Measurements from ENCODE around the gene QRSL1. TPM values are rescaled to one million over a fixed set of nuclear protein-coding genes. Genes with fewer than 3 reads are reported as not detected.

Gene QRSL1
- total RNA-seq, 1 donor from 2014 or later = 18.4 TPM

GRCh38 chr6:106667022-106667402, 37.6 kb downstream of the QRSL1 start:
- no peak overlapping the region for H3K4me3 ChIP-seq (ENCODE audit: low read depth, low read length)
- TF ChIP-seq CTCF (IDR thresholded peaks at IDR 0.05; ENCODE audit: insufficient read depth, low read length, poor library complexity, severe bottlenecking) = no peak
- DNase-seq (ENCODE audit: low read depth) = no peak
- no peaks in the 10 kb centered on the region for H3K36me3 ChIP-seq (ENCODE audit: control insufficient read depth, insufficient read depth, low read length)
- H3K27me3 ChIP-seq (ENCODE audit: control insufficient read depth, insufficient read depth, low read length) = no peaks in the 10 kb centered on the region

DNA sequence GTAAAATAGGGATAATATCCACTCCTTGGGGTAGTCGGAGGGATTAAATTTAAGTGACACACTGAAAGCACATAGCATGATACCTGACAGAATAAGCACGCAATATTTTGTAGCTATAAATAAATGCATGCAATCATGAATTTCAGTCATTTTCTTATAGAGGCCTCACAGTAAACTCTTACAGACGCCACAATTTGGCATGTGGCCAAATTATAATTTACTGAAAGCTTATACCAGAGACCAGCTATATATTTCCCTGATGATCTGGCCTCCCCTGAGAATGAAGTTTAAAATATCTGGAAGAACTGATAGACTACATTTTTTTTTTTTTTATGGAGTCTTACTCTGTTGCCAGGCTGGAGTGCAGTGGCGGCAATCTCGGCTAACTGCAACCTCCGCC, 40.9 kb downstream of the QRSL1 start:
- DNase-seq (ENCODE audit: low read depth) = no peak
- H3K36me3 ChIP-seq (ENCODE audit: control insufficient read depth, insufficient read depth, low read length) = no peaks in the 10 kb centered on the region
- H3K27me3 ChIP-seq (ENCODE audit: control insufficient read depth, insufficient read depth, low read length) = no peaks in the 10 kb centered on the region
- H3K4me3 ChIP-seq (ENCODE audit: low read depth, low read length) = no peak overlapping the region
- TF ChIP-seq CTCF (IDR thresholded peaks at IDR 0.05; ENCODE audit: insufficient read depth, low read length, poor library complexity, severe bottlenecking) = no peak

GRCh38 chr6:106671651-106672050, 42.3 kb downstream of the QRSL1 start:
- no peaks in the 10 kb centered on the region for H3K36me3 ChIP-seq (ENCODE audit: control insufficient read depth, insufficient read depth, low read length)
- no peak for DNase-seq (ENCODE audit: low read depth)
- no peak overlapping the region for H3K4me3 ChIP-seq (ENCODE audit: low read depth, low read length)
- TF ChIP-seq CTCF (IDR thresholded peaks at IDR 0.05; ENCODE audit: insufficient read depth, low read length, poor library complexity, severe bottlenecking) = no peak
- H3K27me3 ChIP-seq (ENCODE audit: control insufficient read depth, insufficient read depth, low read length) = no peaks in the 10 kb centered on the region

GRCh38 chr6:106674541-106675229, 45.3 kb downstream of the QRSL1 start:
- Histone ChIP-seq H3K27me3 (ENCODE audit: control insufficient read depth, insufficient read depth, low read length) (no peaks in the 10 kb centered on the region), H3K4me3 (ENCODE audit: low read depth, low read length) (no peak overlapping the region), H3K36me3 (ENCODE audit: control insufficient read depth, insufficient read depth, low read length) (no peaks in the 10 kb centered on the region)
- TF ChIP-seq CTCF (IDR thresholded peaks at IDR 0.05; ENCODE audit: insufficient read depth, low read length, poor library complexity, severe bottlenecking) = no peak
- DNase-seq (ENCODE audit: low read depth) = no peak

GRCh38 chr6:106677282-106677681, 47.9 kb downstream of the QRSL1 start:
- no peak for DNase-seq (ENCODE audit: low read depth)
- Histone ChIP-seq H3K36me3 (ENCODE audit: control insufficient read depth, insufficient read depth, low read length) (no peaks in the 10 kb centered on the region), H3K4me3 (ENCODE audit: low read depth, low read length) (no peak overlapping the region), H3K27me3 (ENCODE audit: control insufficient read depth, insufficient read depth, low read length) (no peaks in the 10 kb centered on the region)
- TF ChIP-seq CTCF (IDR thresholded peaks at IDR 0.05; ENCODE audit: insufficient read depth, low read length, poor library complexity, severe bottlenecking) = no peak

- DNase-seq (ENCODE audit: low read depth) = no peak
- H3K36me3 ChIP-seq (ENCODE audit: control insufficient read depth, insufficient read depth, low read length) = no peaks in the 10 kb centered on the region
- no peak for TF ChIP-seq CTCF (IDR thresholded peaks at IDR 0.05; ENCODE audit: insufficient read depth, low read length, poor library complexity, severe bottlenecking)
- H3K4me3 ChIP-seq (ENCODE audit: low read depth, low read length) = no peak overlapping the region
- no peaks in the 10 kb centered on the region for H3K27me3 ChIP-seq (ENCODE audit: control insufficient read depth, insufficient read depth, low read length)
Observed at GRCh38 chr6:106684011-106684410, 54.6 kb downstream of the QRSL1 start.

Measured in kidney epithelial cell (primary cell).